ENCODE data around the gene CLDN10.
"Not testable (repeated sequence)": the region's sequence is repeated elsewhere in the genome, so short reads cannot be mapped to it uniquely, and the experiment has no call there.

Gene CLDN10, protein sequence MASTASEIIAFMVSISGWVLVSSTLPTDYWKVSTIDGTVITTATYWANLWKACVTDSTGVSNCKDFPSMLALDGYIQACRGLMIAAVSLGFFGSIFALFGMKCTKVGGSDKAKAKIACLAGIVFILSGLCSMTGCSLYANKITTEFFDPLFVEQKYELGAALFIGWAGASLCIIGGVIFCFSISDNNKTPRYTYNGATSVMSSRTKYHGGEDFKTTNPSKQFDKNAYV

DNA sequence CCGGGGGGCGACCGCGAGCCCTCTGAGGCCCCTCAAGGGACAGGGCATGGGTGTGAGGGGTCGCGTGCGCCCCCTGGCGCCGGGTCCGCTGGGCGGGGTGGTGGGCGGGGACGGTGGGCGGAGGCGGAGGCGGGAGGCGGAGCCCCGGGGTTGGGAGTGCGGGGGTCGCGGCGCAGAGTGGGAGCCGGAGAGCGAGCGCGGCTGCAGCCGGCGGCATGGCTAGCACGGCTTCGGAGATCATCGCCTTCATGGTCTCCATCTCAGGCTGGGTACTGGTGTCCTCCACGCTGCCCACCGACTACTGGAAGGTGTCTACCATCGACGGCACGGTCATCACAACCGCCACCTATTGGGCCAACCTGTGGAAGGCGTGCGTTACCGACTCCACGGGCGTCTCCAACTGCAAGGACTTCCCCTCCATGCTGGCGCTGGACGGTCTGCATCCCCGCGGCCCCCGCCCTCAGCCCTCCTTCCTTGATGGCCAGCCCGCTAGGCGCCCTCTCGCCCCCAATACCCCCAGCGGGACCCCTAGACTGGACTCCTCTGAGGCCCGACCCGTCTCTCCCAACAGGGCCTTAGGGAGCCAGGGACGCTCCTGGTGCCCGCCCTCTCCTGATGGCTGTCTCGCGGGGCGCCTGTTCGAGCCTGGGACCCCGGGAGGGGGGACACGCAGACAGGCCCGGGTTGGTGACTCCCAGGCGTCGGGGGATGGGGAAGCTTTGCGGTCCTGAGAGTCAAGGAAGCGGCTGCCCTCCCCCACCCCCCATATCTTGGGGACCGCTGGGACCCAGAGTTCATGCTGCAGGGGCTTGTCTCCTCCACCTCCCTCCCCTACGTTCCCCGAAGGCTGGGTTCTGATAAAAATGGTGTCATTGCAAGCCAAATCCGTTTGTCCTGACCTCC lies at the start of gene CLDN10:
Gene CLDN10 (plus strand): TSS at position 182 of the 903 bp plus-strand sequence. CDS start 34 bp downstream, at position 216.
- peak in 25 of 51 donors; percentile 2 to 55 (median 27) for DNase-seq

DNA sequence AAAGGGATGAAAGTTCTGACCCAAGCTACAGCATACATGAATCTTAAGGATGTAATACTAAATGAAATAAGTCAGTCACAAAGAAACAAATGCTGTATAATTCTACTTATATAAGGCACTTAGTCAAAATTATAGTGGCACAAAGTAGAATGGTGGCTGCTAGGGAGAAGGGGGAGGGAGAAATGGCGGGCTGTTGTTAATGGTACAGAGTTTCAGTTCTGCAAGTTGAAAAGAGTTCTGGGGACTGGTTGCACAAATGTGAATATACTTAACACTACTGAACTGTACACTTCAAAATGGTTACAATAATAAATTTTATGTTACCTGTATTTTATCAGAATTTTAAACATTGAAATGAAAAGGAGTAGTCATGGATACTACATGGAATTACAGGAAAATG lies 48.9 kb upstream of the CLDN10 start:
- DNase-seq: no peak

DNA sequence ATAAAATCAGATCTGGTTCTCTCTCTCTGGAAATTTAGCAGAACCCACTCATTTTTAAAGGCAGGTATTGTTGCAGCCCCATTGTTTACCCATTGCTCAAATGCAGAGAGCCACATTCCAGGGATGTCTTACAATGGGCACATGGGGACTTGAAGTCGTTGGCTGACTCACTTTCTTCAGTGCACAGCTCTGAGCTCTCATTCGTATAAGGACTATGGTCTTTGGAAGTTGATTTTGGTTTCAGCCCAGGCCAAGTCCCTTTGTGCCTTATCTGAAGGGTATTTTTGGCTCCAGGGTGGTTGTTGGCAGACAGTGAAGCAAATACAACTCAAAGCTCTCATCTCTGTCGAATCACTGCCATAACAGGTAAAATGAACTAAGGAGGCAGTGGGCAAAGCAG lies 47.3 kb upstream of the CLDN10 start:
- no peak for DNase-seq

DNA sequence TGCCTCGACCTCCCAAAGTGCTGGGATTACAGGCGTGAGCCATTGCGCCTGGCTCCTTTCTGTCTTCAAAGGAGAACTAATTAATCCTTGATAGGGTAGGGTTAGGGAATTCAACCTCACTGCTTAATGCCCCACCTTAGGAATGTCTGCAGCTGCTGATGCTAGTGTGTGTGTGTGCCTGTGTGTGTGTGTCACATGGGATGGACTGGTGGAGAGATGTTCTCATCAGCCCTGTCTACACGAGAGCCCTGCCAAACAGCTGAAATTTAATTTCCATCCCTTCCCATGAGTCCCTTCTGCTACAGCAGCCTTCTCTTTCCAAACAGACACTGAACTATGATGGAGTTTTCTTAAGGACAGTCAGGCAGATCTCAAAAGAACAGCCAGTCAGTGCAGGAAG lies 46.5 kb upstream of the CLDN10 start:
- no peak for DNase-seq

DNA sequence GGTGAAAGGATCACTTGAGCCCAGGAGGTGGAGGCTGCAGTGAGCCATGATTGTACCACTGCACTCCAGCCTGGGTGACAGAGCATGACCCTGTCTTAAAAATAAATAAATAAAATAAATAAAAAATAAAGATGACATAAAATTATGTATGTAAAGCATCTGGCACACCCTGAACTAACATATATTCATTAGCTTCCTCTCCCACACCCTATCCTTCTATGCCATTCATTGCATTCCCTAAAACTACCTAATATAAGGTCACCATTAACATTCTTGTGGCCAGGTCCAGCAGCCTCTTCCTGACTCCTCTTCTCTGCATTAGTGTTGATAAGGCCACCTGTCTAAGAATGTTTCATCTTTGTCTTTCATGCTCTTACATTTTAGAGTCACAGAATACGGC lies 44.5 kb upstream of the CLDN10 start:
- no peak for DNase-seq

DNA sequence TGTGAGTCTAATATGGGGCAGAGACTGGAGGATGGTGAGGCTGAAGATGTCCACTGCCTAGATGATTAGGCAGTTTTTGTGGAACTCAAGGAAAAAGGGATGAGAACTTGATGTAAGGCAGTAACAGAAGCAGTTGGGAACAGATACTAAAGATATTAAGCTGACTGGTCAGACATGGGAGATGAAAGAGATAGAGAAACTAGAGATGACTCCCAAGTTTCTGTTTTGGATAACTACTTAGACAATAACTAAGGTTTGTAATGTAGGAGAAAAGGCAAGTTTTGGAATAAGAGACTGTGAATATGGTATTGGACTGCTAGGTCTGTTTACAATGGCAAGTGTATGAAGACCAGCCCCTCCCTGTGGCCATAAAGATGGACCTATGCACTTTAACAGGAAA lies 43.5 kb upstream of the CLDN10 start:
- DNase-seq: no peak

DNA sequence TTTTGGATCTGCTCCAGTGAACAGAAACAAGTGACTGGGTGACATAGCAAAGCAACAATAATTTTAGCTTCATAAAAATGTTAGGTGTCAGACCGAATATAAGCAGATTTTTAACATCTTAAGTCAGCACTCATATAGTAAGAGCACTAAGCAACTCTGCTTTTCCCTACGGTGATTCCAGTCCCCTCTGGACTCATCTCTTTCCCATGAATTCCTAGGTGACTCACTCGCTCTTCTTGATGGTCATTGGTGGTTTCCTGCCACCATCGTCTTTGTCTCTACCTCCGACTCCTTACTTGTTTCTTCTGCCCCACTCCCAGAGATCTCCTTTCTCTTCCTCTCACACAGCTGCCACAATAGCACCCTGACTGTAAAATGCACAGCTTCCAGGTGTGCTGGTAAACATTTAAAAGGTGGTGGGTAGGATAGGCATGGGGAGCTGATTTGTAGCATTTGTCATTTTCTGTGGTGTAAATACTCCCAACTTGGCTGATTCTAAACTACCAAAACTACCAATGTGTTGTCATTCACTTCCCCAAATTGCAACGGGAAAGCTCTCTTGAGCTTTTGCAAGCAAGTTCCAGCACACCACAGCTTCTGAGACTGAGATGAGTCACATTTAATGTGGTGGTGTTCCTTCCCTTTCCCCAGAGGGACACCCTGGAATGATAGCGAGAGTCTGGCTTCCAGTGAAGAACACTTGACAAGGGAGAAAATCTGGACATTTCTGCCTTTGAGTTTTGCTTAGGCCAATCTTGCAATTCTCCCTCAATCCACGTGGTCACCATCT lies 42.8 kb upstream of the CLDN10 start:
- no peak for DNase-seq

DNA sequence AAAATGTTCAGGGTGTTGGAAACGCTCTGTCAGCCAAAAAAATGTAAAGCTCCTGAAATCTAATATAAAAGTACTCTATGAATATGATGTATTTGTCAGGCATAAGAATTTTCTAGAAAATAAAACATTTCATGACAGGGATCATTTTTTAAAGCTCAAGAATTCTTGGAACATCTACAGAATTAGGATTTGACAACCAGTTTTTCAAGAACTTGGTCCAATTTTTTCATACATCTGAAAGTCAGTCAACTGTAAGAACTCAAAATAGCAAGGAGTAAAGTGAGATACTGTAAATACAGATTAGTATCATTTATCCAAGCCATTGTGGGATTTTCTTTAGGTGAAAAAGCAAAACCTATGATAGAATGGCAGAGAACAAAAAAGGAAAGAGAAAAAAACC lies 41.6 kb upstream of the CLDN10 start:
- DNase-seq: no peak

DNA sequence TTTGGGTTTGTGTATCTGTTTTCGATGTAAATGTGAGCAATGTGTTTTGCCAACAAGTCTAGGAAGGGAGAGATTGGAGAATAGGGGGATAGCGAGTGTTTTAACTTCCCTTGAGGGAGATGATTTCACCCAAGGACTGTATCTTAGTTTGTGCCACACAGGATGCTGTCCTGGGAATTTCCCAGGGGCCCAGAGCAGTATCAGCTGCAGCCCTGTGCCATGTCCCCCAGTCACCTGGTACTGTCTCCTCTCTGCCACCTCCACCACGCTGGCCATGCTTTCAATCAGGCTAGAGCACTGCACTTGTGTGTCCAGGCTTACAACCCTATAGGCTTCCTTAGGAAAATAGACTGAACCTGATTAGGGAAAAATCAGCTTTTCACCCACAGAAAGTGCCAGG lies 40.1 kb upstream of the CLDN10 start:
- no peak for DNase-seq

DNA sequence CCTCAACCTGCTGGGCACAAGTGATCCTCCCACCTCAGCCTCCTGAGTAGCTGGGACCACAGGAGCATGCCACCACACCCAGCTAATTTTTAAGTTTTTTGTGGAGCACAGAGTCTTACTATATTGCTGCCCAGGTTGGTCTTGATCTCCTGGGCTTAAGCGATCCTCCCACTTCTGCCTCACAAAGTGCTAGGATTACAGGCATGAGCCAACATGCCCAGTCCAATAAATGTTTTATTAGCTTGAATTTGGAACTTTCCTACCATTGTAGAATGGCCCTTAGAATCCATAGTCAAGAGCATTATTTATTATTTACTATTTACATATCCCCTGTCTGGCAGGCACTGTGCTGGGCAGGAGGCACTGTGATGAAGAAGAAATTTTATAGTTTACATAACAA lies 39.6 kb upstream of the CLDN10 start:
- DNase-seq: no peak

DNA sequence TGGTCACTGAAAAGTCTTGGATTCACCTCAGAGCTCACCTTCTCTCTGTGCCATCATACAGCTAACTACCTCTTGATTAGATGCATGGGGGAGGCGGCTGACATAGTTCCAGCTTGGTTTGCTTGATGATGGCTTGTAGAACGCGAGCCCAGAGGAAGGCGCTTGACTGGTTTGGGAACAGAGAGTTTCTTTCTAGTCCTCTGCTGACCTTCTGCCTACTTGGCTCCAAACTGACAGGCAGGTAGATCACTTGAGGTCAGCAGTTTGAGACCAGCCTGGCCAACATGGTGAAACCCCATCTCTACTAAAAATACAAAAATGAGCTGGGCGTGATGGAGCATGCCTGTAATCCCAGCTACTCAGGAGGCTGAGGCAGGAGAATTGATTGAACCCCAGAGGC lies 36.9 kb upstream of the CLDN10 start:
- DNase-seq: not testable (repeated sequence)

DNA sequence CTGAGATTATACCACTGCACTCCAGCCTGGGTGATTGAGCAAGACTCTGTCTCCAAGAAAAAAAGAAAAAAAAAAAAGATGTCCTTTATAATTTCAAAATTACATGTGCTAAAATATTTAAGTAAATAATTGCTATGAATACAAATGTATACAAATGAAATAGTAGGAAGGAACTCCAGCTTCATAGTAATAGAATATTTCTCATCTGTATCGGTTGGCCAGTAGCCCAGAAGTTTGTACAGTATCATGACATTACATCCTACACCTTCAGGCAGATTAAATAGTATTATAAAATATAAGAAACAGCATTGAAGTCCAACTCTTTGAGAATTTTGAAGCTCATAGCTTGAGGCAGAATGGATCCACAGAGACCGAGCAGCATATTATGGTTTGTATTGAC lies 36.5 kb upstream of the CLDN10 start:
- DNase-seq: no peak

DNA sequence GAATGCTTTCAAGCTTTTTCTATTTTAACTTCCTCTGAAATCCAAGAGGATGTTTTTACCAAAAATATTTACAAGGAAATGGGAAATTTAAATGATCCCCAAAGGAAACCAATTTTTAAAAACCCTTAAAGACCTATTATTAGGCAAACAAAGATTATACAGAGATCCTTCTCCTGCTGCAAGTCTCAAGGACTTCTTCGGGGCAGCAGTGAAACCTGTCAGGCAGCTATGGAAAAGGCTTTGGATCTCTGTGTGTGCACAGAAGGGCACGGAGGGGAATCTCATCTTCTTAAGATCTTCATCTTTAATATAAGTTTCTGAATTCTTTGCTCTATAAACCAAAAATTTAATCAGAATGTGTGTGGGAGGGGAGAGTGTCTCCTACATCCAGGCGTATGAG lies 36.0 kb upstream of the CLDN10 start:
- DNase-seq: no peak

DNA sequence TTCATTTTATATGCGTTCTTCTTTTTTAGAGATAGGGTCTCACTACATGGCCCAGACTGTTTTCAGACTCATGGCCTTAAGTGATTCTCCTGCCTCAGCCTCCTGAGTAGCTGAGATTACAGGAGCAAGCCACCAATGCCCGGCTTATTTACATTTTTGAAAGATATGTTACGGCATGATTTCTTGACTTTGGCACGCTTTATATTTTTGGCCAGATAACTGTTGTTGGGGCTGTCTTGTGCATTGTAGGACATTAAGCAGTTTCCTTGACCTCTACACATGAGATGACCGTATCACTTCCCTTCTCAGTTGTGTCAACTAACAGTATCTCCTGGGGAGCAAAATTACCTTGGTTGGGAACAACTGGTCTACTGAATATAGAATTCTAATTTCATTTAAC lies 28.9 kb upstream of the CLDN10 start:
- DNase-seq: no peak

DNA sequence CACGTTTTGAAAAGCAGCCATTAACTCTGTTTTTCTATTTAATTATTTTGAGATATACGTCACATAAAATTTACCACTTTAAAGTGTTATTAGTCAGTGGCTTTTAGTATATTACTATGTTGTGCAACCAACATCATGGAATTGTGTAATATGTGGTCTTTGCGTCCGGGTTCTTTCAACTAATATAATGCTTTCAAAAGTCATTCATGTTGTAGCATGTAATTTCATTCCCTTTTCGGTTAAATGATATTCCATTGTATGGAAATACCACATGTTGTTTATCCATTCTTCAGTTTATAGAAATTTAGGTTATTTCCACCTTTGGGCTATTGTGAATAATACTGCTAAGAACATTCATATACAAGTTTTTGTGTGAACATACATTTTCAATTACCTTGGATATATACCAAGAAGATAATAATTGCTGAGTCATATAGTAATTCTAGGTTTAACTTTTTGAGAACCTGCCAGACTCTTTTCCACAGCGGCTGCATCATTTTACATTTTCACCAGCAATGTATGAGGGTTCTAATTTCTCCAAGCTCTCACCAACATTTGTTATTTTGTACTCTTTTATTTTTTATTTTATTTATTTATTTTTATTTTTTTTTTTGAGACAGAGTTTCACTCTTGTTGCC lies 28.1 kb upstream of the CLDN10 start:
- no peak for DNase-seq

DNA sequence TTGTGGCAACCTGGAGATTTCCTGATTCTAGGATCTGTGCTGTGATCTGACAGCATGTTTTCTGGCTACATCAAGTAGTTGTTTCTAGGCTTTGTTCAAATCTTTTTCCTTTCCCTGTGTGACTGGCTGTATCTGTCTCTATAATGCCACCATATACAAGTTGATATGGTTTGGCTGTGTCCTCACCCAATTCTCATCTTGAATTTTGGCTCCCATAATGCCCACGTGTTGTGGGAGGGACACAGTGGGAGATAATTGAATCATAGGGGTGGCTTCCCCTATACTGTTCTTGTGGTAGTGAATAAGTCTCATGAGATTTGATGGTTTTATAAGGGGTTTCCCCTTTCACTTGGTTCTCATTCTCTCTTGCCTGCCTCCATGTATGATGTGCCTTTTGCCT lies 24.6 kb upstream of the CLDN10 start:
- no peak for DNase-seq

DNA sequence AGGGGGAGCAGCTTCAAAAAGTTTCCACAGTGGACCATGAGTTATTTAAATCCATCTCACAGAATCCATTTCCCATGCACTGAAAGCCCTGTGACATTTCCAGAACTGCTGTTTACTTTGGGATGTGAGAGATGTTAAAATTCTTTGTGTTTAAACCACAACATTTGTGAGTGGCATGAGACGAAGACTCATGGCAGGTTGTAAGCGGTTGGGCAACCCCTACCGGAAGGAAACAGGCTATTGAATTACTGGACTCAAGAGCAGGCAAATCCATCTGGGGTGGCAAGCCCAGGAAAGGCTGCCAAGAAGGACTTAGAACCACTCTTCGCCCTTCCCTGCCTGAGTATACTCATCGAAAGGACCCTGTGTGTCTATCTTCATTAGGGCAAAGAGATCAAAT lies 22.3 kb upstream of the CLDN10 start:
- DNase-seq: peak in 1 of 51 donors; percentile 2

DNA sequence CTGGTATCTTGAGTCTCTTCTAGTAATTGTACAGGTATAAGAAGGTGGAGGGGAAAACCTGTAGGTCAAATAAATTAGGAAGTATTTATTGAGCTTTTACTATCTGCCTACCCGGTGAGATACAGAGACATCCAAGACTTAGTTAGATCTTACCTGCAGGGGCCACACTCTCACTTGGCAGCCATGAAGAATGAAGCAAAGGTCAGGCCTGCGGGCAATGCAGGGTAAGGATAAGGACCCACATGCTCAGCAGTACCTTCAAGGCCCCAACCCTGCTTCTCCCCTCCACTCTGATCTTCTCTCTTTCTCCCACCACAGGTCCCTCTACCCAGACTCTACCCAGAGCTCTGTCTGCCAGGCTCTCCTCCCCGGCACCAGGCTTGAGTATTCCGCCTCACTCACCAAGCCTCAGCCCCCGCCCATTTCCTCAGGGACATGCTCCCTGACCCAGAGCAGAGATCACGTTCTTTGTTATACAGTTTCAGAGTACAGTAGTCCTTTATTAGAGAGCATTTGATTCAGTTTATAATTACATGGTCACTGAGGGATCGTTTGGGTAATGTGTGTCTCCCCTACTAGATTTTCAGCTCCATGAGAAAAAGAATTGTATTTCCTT lies 18.9 kb upstream of the CLDN10 start:
- DNase-seq: no peak

DNA sequence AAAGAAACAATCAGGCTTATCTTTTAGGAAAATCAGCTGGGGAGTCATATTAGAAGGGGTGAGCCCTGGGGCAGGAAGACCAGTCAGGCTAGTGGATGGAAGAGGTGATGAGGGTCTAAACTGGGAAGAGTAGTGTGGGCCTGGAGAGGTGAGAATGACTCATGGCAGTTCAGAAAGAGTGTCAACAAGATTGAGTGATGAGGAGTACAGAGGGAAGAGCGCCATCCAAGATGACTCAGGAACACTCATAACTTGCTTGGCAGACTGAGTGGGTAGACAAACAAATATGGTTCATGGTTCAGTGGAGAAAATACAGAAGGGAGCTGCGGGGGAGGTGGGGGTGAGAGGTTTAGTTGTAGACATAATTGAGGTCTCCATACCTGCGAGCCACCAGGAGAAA lies 17.3 kb upstream of the CLDN10 start:
- DNase-seq: peak in 1 of 51 donors; percentile 12

DNA sequence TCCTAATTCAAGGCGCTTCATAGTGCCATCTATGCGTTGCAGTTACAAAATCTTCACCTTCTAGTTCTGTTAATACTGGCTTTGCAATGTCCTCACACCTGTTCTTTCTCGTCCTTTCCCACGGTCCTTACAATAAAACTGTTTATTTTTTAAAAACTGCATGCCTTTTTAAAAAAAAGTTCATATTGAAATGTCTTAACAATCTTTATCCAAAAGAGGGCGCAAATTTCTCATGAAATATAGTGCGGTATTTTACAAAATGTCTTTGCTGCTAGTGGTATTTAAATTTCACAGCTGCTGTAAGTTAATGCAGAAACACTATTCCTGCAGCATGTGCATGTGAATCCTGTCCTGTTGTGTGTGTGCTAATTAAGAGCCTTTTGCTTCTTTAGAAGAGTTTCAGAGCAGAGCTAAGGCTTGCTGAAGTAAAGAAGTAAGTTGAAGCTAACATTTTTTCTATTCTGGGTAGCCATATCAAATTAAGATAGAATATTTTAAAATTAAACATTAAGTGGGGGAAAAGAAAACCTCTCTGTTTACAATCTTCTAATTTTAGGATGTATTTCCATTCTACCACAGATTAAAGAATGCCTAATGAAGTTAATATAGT lies 15.8 kb upstream of the CLDN10 start:
- no peak for DNase-seq

DNA sequence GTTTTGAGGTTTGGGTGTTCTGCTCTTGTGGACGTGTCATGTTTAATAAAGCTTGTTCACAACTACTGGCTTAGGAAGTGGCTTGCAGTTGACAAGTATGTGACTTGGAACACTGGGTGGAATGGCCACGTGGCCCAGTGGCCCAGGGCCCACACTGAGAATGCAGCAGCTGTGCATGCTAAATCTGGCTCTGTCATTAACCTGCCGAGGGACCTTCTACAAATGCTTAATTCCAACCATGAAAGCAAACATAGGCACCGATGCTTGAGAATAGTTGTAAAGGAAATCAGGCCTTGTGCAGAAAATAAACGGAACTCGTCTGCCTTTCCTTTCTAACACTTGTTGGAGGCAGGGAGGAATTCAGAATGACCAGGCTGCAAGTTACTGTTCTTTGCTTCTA lies 11.6 kb upstream of the CLDN10 start:
- peak in 28 of 51 donors; percentile 3 to 70 (median 31) for DNase-seq
